ENCODE measurements around the gene GID4. TPM values are rescaled to one million over a fixed set of nuclear protein-coding genes. Genes with fewer than 3 reads are reported as not detected.

GID4 gene
- total and polyA plus RNA-seq, 10 donors = 3.0 to 11.5 (median 8.4) TPM

GRCh38 chr17:18025241-18025944 lies 13.8 kb upstream of the GID4 start:
- intact Hi-C loops (cut with DNase I; ENCODE audit: low total_unique reads) = no loop called here
- H3K4me1 ChIP-seq = peaks cover 0 to 19% (median 12%) of the 10 kb centered on the region in 6 donors
- TF ChIP-seq CTCF (IDR thresholded peaks at IDR 0.05 in 8 of 11, conservative IDR thresholded peaks at IDR 0.05 in 3 of 11) = no peak
- no peak for TF ChIP-seq POLR2A (IDR thresholded peaks at IDR 0.05)
- TF ChIP-seq POLR2AphosphoS5 (IDR thresholded peaks at IDR 0.05) = no peak
- WGBS, 5 donors = 18 to 51% (median 39%) methylated on average over 5 of the region's 5 CpGs
- peak overlapping the region in 4 of 8 donors; percentile 13 to 64 (median 50) for H3K27ac ChIP-seq
- H3K36me3 ChIP-seq = peaks cover 0 to 85% (median 46%) of the 10 kb centered on the region in 6 donors
- no peak for DNase-seq
- no peak overlapping the region for H3K4me3 ChIP-seq
- H3K9me3 ChIP-seq = no peaks in the 10 kb centered on the region
- H3K27me3 ChIP-seq (replicated peaks in 1 of 7) = no peaks in the 10 kb centered on the region

- WGBS, 5 donors = 59 to 74% (median 66%) methylated on average over 11 of the region's 11 CpGs
- H3K4me1 ChIP-seq = peaks cover 0 to 19% (median 12%) of the 10 kb centered on the region in 6 donors
- TF ChIP-seq POLR2AphosphoS5 (IDR thresholded peaks at IDR 0.05) = no peak
- TF ChIP-seq POLR2A (IDR thresholded peaks at IDR 0.05) = no peak
- no peak for TF ChIP-seq CTCF (IDR thresholded peaks at IDR 0.05 in 8 of 11, conservative IDR thresholded peaks at IDR 0.05 in 3 of 11)
- H3K4me3 ChIP-seq = no peak overlapping the region
- no peak for DNase-seq
- no peaks in the 10 kb centered on the region for H3K9me3 ChIP-seq
- no peaks in the 10 kb centered on the region for H3K27me3 ChIP-seq (replicated peaks in 1 of 7)
- intact Hi-C loops (cut with DNase I; ENCODE audit: low total_unique reads) = no loop called here
- peaks cover 0 to 78% (median 38%) of the 10 kb centered on the region in 6 donors for H3K36me3 ChIP-seq
- H3K27ac ChIP-seq = peak overlapping the region in 4 of 8 donors; percentile 13 to 64 (median 50)
These were observed 13.0 kb upstream of the GID4 start for GRCh38 chr17:18025945-18026776.

- intact Hi-C loops (cut with DNase I; ENCODE audit: low total_unique reads) = no loop called here
- WGBS, 5 donors = 77 to 93% (median 87%) methylated on average over 6 of the region's 6 CpGs
- Histone ChIP-seq H3K27ac (no peak overlapping the region), H3K4me3 (no peak overlapping the region), H3K9me3 (no peaks in the 10 kb centered on the region), H3K27me3 (replicated peaks in 1 of 7) (no peaks in the 10 kb centered on the region), H3K4me1 (peaks cover 0 to 26% (median 18%) of the 10 kb centered on the region in 6 donors), H3K36me3 (peaks cover 0 to 66% (median 27%) of the 10 kb centered on the region in 6 donors)
- TF ChIP-seq CTCF (IDR thresholded peaks at IDR 0.05 in 8 of 11, conservative IDR thresholded peaks at IDR 0.05 in 3 of 11) (no peak), POLR2A (IDR thresholded peaks at IDR 0.05) (no peak), POLR2AphosphoS5 (IDR thresholded peaks at IDR 0.05) (no peak)
- DNase-seq = no peak
These were observed 11.9 kb upstream of the GID4 start for GRCh38 chr17:18027280-18027679.
